ENCODE results near the gene HPCAL1.
A peak's percentile ranks its signal among the peaks of the same experiment; 100 is the strongest.

The HPCAL1 gene

GRCh38 chr2:10300997-10301940 lies 1.4 kb upstream of the HPCAL1 start:
- DNase-seq (ENCODE audit: low read depth in 2 of 3, low spot score in 1 of 3): no peak

- peak in 1 of 3 donors; percentile 25 for DNase-seq (ENCODE audit: low read depth in 2 of 3, low spot score in 1 of 3)
Observed at GRCh38 chr2:10301941-10302478, 694 bp upstream of the HPCAL1 start.

GRCh38 chr2:10303181-10303693 lies 533 bp downstream of the HPCAL1 start:
- DNase-seq (ENCODE audit: low read depth in 2 of 3, low spot score in 1 of 3): no peak

- DNase-seq (ENCODE audit: low read depth in 2 of 3, low spot score in 1 of 3): peak in 1 of 3 donors; percentile 33
Observed at GRCh38 chr2:10303694-10304378, 1.1 kb downstream of the HPCAL1 start.

- DNase-seq (ENCODE audit: low read depth in 2 of 3, low spot score in 1 of 3): no peak
Observed at GRCh38 chr2:10304458-10305253, 2.0 kb downstream of the HPCAL1 start.

- no peak for DNase-seq (ENCODE audit: low read depth in 2 of 3, low spot score in 1 of 3)
Observed at GRCh38 chr2:10305254-10305635, 2.5 kb downstream of the HPCAL1 start.

- no peak for DNase-seq (ENCODE audit: low read depth in 2 of 3, low spot score in 1 of 3)
Observed at GRCh38 chr2:10305715-10306114, 3.0 kb downstream of the HPCAL1 start.

- DNase-seq (ENCODE audit: low read depth in 2 of 3, low spot score in 1 of 3): no peak
Observed at GRCh38 chr2:10306901-10307463, 4.3 kb downstream of the HPCAL1 start.

GRCh38 chr2:10307561-10308156 lies 5.0 kb downstream of the HPCAL1 start:
- DNase-seq (ENCODE audit: low read depth in 2 of 3, low spot score in 1 of 3): no peak

GRCh38 chr2:10308866-10309265 lies 6.2 kb downstream of the HPCAL1 start:
- DNase-seq (ENCODE audit: low read depth in 2 of 3, low spot score in 1 of 3): no peak

- no peak for DNase-seq (ENCODE audit: low read depth in 2 of 3, low spot score in 1 of 3)
Observed at GRCh38 chr2:10309286-10309685, 6.6 kb downstream of the HPCAL1 start.

GRCh38 chr2:10310309-10310888 lies 7.7 kb downstream of the HPCAL1 start:
- DNase-seq (ENCODE audit: low read depth in 2 of 3, low spot score in 1 of 3): no peak

- DNase-seq (ENCODE audit: low read depth in 2 of 3, low spot score in 1 of 3): no peak
Observed at GRCh38 chr2:10311736-10312135, 9.0 kb downstream of the HPCAL1 start.

GRCh38 chr2:10312437-10312957 lies 9.8 kb downstream of the HPCAL1 start:
- DNase-seq (ENCODE audit: low read depth in 2 of 3, low spot score in 1 of 3): no peak

GRCh38 chr2:10316336-10316735 lies 13.6 kb downstream of the HPCAL1 start:
- no peak for DNase-seq (ENCODE audit: low read depth in 2 of 3, low spot score in 1 of 3)

GRCh38 chr2:10316860-10317259 lies 14.2 kb downstream of the HPCAL1 start:
- DNase-seq (ENCODE audit: low read depth in 2 of 3, low spot score in 1 of 3): no peak

GRCh38 chr2:10317646-10318045 lies 14.9 kb downstream of the HPCAL1 start:
- DNase-seq (ENCODE audit: low read depth in 2 of 3, low spot score in 1 of 3): no peak

GRCh38 chr2:10318345-10318744 lies 15.6 kb downstream of the HPCAL1 start:
- no peak for DNase-seq (ENCODE audit: low read depth in 2 of 3, low spot score in 1 of 3)

GRCh38 chr2:10319892-10320574 lies 17.3 kb downstream of the HPCAL1 start:
- DNase-seq (ENCODE audit: low read depth in 2 of 3, low spot score in 1 of 3): no peak
